GM03348 (cell line): ENCODE measurements around the gene CD24.
"Not testable (repeated sequence)": the region's sequence is repeated elsewhere in the genome, so short reads cannot be mapped to it uniquely, and the experiment has no call there.

Source experiments
- DNase-seq: peaks from one replicate; pipeline ENCODE4 v3.0.0; 2012; ENCODE audit warnings: low spot score

Gene CD24

GRCh38 chr6:106974336-106974998, at the start of gene CD24:
TSS of gene CD24 (minus strand) at chr6:106974729. CDS start at chr6:106974646, 83 bp downstream.
- DNase-seq = peak; percentile 8

GRCh38 chr6:107021446-107022185, 47.1 kb upstream of the CD24 start:
- DNase-seq = no peak

DNA sequence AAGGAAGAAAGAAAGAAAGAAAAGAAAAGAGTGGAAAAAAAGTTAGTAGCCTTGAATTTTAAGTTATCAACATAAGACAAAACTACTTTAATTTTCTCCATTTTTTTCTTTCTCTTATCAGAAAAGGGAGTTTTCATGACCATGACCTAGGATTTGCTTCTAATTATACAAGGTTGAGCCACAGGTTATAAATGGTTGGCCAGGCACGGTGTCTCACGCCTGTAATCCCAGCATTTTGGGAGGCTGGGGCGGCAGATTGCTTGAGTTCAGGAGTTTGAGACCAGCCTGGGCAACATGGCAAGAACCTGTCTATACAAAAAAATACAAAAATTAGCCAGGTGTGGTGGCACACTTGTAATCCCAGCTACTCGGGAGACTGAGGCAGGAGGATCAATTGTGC, 45.7 kb upstream of the CD24 start:
- no peak for DNase-seq

DNA sequence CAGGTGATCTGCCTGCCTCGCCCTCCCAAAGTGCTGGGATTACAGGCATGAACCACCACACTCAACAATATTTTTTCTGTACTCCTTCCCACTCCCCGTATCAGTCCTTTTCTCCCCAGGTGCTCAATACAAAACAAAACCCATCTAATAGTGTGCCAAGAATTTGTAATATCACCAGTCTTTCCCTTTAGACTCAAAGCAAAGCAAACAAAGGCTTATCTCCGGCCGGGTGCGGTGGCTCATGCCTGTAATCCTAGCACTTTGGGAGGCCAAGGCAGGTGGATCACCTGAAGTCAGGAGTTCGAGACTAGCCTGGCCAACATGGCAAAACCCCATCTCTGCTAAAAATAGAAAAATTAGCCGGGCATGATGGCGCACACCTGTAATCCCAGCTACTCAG, 45.1 kb upstream of the CD24 start:
- not testable (repeated sequence) for DNase-seq

GRCh38 chr6:107019047-107019446, 44.5 kb upstream of the CD24 start:
- no peak for DNase-seq

DNA sequence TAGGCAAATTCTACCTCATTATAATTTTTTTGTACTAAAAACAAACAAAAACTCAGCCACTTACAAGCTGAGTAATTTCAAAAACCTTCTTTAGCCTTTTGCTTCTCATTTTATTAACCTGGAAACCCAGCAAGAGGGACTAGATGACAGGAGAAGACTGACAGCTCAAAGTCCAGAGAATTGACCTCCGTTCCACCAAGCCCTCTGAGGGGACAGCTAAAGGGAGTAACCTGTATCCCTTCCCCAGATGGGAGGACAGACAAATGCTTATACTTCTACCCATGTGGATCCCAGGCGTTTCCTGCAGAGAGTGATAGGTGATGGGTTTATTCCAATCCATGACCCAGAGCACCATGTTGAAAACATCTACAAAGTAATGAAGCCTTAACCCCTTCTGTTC, 35.0 kb upstream of the CD24 start:
- no peak for DNase-seq

- DNase-seq = peak; percentile 73
Observed at GRCh38 chr6:106997392-106998158, 23.0 kb upstream of the CD24 start.

GRCh38 chr6:106995640-106996039, 21.1 kb upstream of the CD24 start:
- no peak for DNase-seq

GRCh38 chr6:106989737-106990136, 15.2 kb upstream of the CD24 start:
- not testable (repeated sequence) for DNase-seq

DNA sequence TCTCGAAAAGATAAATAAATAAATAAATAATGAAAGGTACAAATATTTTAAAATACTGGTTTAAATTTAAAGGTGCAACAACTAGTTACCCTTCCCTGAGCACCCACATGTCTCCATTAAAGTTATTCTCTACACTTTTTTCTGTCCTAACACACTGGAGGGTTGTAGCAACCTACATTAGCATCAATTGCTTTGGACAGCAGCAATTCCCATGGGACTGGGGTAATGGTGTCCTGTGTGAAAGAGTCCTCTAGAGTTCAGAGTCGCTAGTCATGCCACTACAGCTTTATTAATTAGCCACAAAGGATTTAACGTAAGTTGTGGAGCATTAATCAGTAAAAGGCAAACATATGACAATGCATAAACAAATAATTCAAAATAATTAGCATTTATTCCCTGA, 14.1 kb upstream of the CD24 start:
- DNase-seq = no peak

GRCh38 chr6:106981926-106982325, 7.4 kb upstream of the CD24 start:
- no peak for DNase-seq

DNA sequence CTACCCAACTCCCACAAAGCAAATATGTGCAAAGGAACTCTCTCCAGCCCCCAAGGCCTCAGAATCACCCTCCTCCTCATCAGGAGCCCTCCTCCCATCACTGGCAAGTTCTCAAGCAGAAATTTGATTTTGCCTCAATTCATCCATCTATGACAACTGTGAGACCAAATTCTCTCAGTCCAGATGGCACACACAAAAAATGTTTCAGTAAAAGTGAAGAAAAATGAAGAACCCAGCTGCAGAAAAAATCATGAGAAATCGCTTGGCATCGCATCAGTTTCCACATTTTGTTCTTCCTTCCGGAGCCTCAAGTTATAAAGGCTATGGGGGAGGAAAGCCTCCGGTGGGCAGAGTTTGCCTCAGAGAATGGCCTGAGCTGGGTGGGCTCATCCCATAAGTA, 6.4 kb upstream of the CD24 start:
- DNase-seq = no peak

DNA sequence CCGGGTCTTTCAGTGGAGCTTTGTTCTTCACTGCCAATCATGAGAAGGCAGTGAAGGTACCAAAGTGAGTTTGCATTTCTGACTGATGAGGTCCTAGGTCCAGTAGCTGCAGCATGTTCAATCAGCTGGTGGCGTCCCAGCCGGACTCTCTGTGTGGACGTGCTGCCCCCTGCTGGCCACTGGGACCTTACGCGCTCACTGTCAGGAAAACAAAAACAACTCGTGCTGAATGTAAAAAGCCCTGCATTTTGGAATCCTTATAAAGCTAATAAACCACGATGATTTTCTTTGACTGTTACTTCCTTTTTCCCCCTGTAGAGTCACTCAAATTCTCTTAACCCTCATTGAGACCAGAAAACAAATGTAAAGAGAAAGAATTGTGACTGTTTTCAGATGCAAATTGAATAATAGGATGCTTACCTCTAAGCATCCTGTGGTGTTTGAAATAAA, 4.9 kb upstream of the CD24 start:
- DNase-seq = peak; percentile 91

DNA sequence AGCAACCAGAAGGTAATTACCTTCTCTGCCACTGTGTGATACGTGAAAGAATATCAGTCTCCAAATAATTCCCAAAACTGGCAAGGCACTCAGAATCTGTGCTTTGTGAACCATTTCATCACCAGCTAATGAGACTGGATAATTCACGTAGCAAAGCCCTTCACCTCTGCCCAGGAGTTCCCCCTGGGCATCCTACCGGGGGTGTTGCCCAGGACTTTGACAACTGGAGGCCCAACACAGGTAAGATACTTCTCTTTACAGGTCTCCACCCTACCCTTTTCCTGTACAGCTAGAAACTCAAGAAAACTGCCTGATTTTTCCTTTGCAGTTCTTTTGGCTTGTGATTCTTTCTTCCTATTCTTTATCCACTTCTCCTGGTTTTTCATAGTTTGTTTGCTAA, 2.7 kb upstream of the CD24 start:
- no peak for DNase-seq

DNA sequence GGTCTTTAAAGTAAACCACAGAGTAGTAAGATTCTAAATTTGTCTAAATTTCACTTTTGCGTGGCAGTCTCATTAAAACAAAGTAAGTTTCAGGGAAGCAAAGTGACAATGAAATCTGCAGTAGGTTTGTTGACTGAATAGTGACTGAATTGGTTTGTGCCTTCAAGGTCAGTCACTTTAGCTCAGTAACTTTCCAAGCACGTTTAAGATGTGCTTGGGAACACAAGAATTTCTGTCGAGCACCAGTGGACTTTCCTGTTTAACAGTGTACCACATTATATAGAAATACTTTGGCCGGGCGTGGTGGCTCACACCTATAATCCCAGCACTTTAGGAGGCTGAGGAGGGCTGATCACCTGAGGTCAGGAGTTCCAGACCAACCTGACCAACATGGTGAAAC, 1.7 kb upstream of the CD24 start:
- DNase-seq = no peak

DNA sequence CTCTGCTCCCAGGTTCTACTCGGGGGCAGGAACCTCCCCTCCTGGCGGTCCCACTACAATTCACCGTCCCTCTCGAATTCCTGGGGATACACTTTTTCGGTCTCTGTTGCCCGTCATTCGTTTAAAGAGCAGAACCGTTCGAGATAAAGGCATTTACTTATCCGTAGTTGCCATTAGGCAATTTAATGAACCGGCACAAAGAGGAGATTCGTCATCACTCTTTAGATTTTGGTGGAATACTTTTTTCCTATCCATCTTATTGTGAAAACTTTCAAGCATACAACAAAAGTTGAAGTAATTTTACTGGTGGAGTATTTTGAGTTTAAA, 1.2 kb upstream of the CD24 start:
- no peak for DNase-seq

GRCh38 chr6:106974999-106975737, 639 bp upstream of the CD24 start:
- DNase-seq = peak; percentile 38

- DNase-seq = no peak
Observed at GRCh38 chr6:106973836-106974335, 643 bp downstream of the CD24 start.

DNA sequence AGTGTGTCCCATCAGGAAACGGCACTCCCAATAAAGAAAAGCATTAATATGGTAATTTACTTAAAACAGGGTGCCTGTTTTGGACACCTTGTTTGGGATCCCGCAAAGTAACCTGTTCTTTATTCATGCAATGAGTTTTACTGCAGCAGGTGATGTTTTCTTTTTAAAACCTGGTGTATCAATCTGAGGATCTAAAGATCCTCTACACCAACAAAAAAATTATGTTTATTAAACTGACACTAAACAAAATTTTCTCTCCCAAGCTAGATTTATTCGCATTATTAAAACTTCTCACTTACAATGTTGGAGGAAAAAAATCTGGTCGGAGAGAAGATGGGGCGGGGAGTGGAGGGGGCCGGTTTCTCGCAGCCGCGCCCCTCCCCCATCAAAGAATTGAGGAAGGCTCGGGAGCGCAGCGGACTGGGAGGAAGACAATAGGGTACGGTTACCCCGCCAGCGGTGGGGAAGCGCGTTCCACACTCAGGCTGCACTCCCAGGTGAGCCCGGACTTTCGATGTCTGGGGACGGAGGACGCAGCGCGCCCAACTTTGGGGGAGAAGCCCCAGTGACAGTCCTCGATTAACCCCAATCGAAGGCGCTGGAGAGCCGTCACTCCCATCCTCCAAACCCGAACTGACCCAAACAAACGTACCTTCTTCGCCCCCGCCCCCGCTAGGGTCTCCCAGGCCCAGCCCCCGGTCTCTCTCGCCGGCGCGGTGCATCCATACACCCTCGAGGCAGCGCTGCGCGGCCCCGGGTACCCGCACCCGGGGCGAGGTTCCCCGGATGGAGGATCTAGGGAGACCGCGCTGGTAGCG, 1.3 kb downstream of the CD24 start:
- no peak for DNase-seq

DNA sequence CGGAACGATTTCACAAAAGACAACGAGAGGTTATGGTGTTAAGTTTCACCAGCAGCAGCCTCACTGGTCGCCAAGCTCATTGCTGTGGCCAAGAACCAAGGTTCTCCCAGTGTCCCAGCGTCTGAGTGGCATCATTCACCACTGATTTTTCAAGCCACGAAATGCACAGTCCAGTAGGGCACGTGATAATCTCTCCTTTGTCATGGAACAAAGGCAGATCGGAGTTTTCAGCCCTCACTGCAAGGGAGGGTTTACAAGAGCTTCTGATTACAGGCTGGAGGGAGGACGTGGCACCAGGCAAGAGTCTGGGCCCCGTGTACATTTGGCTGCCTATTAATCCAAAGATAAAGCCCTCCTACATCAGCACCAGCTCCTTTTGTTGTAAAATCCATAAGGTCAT, 2.0 kb downstream of the CD24 start:
- no peak for DNase-seq

GRCh38 chr6:106970769-106971168, 3.8 kb downstream of the CD24 start:
- not testable (repeated sequence) for DNase-seq
